ENCODE measurements around the gene CARM1.

Gene CARM1

DNA sequence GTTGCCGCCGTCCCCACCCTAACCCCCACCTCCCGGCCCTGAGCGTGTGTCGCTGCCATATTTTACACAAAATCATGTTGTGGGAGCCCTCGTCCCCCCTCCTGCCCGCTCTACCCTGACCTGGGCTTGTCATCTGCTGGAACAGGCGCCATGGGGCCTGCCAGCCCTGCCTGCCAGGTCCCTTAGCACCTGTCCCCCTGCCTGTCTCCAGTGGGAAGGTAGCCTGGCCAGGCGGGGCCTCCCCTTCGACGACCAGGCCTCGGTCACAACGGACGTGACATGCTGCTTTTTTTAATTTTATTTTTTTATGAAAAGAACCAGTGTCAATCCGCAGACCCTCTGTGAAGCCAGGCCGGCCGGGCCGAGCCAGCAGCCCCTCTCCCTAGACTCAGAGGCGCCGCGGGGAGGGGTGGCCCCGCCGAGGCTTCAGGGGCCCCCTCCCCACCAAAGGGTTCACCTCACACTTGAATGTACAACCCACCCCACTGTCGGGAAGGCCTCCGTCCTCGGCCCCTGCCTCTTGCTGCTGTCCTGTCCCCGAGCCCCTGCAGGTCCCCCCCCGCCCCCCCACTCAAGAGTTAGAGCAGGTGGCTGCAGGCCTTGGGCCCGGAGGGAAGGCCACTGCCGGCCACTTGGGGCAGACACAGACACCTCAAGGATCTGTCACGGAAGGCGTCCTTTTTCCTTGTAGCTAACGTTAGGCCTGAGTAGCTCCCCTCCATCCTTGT, 50.7 kb downstream of the CARM1 start:
- Mint-ChIP-seq H3K36me3 (ENCODE audit: low read depth) (peaks cover 28% of the 10 kb centered on the region), H3K4me3 (peak overlapping the region; percentile 5 to 40 (median 36)), H3K9me3 (no peaks in the 10 kb centered on the region), H3K27me3 (ENCODE audit: low read depth) (no peaks in the 10 kb centered on the region), H3K4me1 (no peaks in the 10 kb centered on the region), H3K27ac (peak overlapping the region in 1 of 3 experiments; percentile 27)
- TF ChIP-seq, protein P1, sequence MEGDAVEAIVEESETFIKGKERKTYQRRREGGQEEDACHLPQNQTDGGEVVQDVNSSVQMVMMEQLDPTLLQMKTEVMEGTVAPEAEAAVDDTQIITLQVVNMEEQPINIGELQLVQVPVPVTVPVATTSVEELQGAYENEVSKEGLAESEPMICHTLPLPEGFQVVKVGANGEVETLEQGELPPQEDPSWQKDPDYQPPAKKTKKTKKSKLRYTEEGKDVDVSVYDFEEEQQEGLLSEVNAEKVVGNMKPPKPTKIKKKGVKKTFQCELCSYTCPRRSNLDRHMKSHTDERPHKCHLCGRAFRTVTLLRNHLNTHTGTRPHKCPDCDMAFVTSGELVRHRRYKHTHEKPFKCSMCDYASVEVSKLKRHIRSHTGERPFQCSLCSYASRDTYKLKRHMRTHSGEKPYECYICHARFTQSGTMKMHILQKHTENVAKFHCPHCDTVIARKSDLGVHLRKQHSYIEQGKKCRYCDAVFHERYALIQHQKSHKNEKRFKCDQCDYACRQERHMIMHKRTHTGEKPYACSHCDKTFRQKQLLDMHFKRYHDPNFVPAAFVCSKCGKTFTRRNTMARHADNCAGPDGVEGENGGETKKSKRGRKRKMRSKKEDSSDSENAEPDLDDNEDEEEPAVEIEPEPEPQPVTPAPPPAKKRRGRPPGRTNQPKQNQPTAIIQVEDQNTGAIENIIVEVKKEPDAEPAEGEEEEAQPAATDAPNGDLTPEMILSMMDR (IDR thresholded peaks at IDR 0.05; ENCODE audit: unreplicated experiment in 3 of 3): no peak

GRCh38 chr19:10922638-10923014, 51.3 kb downstream of the CARM1 start:
- Mint-ChIP-seq H3K27ac (peak overlapping the region in 1 of 3 experiments; percentile 27), H3K9me3 (no peaks in the 10 kb centered on the region)

DNA sequence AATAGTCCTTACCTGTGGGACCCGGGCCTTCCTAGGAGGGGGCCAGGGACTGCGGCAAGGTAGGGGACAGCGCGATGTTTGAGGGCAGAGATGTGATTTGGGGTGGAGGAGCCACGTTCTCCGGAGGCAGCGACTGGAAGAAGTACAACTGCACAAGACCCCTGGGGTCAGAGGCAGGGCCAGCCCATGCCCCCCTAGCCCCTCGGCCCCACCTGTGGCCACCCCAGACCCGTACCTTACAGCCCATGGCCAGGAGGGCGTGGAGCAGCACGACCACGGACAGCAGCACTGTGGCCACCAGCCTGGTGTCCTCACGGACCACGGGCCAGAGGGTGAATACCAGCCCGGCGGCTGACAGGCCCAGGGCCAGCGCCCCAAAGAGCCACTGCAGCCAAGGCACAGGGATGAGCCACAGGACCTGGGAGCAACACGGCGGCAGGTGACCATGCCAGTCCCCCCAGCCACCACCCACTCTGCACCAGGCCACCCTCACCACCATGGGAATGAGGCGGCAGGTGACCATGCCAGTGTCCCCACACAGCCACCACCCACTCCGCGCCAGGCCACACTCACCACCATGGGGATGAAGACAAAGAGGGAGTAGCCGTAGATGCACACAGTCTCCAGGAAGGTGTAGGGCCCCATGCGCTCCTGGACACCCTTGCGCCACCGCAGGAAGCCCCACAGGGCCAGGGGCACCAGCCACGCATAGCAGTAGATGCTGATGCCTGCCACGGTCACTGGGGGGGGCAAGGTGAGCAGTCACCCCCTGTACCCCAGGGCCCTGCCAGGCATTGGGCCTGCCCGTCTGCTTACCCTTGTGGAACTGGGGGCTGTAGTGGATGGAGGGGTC, 52.1 kb downstream of the CARM1 start:
- Mint-ChIP-seq H3K4me1 (peaks cover 2% of the 10 kb centered on the region), H3K36me3 (ENCODE audit: low read depth) (peaks cover 25% of the 10 kb centered on the region), H3K27me3 (ENCODE audit: low read depth) (no peaks in the 10 kb centered on the region), H3K4me3 (no peak overlapping the region), H3K9me3 (no peaks in the 10 kb centered on the region), H3K27ac (no peak overlapping the region)
- TF ChIP-seq, protein P1 (IDR thresholded peaks at IDR 0.05; ENCODE audit: unreplicated experiment in 3 of 3): no peak

More at GRCh38 chr19:10922638-10923014, 51.3 kb downstream of the CARM1 start:
- peaks cover 28% of the 10 kb centered on the region for H3K36me3 Mint-ChIP-seq (ENCODE audit: low read depth)
- H3K4me3 Mint-ChIP-seq: peak overlapping the region; percentile 5 to 40 (median 36)
- TF ChIP-seq, protein P1 (IDR thresholded peaks at IDR 0.05; ENCODE audit: unreplicated experiment in 3 of 3): no peak
- no peaks in the 10 kb centered on the region for H3K4me1 Mint-ChIP-seq
- no peaks in the 10 kb centered on the region for H3K27me3 Mint-ChIP-seq (ENCODE audit: low read depth)

- peaks cover 4% of the 10 kb centered on the region for H3K4me1 Mint-ChIP-seq
- TF ChIP-seq, protein P1 (IDR thresholded peaks at IDR 0.05; ENCODE audit: unreplicated experiment in 3 of 3): no peak
- no peaks in the 10 kb centered on the region for H3K27me3 Mint-ChIP-seq (ENCODE audit: low read depth)
- peaks cover 22% of the 10 kb centered on the region for H3K36me3 Mint-ChIP-seq (ENCODE audit: low read depth)
- peak overlapping the region; percentile 15 to 41 (median 21) for H3K4me3 Mint-ChIP-seq
- H3K27ac Mint-ChIP-seq: no peak overlapping the region
- no peaks in the 10 kb centered on the region for H3K9me3 Mint-ChIP-seq
These were observed 53.2 kb downstream of the CARM1 start for GRCh38 chr19:10924597-10924996.

- TF ChIP-seq, protein P1 (IDR thresholded peaks at IDR 0.05; ENCODE audit: unreplicated experiment in 3 of 3): no peak
- H3K4me3 Mint-ChIP-seq: peak overlapping the region; percentile 94 to 99 (median 96)
- no peaks in the 10 kb centered on the region for H3K9me3 Mint-ChIP-seq
- H3K36me3 Mint-ChIP-seq (ENCODE audit: low read depth): peaks cover 21% of the 10 kb centered on the region
- H3K27me3 Mint-ChIP-seq (ENCODE audit: low read depth): no peaks in the 10 kb centered on the region
- peaks cover 4% of the 10 kb centered on the region for H3K4me1 Mint-ChIP-seq
- peak overlapping the region; percentile 70 to 91 (median 90) for H3K27ac Mint-ChIP-seq
These were observed 56.6 kb downstream of the CARM1 start for GRCh38 chr19:10927730-10928562.

Data from nephron (organoid).